Measurements from ENCODE around the gene KRT71. TPM values are rescaled to one million over a fixed set of nuclear protein-coding genes. Genes with fewer than 3 reads are reported as not detected.

Gene KRT71
- total and polyA plus RNA-seq, 2 of the 8 experiments (the other 6 are each of a cell fraction or from before 2014, with no cell fraction given) = not detected

DNA sequence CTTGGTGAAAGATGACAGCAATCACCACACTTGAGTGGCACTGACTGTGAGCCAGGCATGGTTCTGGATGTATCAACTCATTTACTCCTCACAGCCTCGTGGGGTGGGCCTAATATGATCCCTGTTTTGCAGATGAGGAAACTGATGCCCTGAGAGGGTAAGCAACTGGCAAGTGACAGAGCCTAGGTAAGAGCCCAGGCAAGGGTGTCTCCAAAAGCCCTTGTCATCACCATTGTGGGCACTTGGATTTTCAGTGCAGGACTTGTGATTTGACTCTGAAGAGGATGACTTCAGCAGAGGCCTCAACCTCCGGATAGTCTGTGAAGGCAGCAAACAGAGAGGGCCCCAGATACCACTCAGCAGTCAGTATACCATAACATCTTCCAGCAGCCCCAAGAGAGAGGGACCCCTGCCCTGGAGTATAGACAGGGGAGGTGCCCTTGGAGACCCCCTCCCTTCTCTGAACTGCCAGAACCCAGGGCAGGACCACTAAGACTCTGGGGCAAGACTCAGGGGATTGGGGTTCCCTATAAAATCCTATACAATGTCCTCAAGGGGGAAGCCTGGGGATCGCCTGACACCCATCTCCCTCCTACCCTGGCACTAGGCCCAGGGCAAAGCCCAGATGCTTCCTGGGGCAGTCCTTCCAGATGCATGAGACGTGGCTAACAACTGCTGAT is 25.7 kb downstream of the KRT71 start:
- Histone ChIP-seq H3K14ac (ENCODE audit: insufficient read length) (no peak overlapping the region), H2BK12ac (ENCODE audit: low read depth, low read length) (no peak overlapping the region), H3K9ac (replicated peaks in 1 of 4; ENCODE audit: extremely low read depth in 1 of 4, low read depth in 3 of 4, low read length in 3 of 4) (no peak overlapping the region), H3K4me1 (replicated peaks in 1 of 4; ENCODE audit: control insufficient read depth in 3 of 4, insufficient read depth in 4 of 4, low read length in 3 of 4) (0 out of 7 replicates have a peak, but pooled peaks cover 0 to 1% (median 0%) of the 10 kb centered on the region in 4 experiments), H3K4ac (replicated peaks; ENCODE audit: insufficient read length, low read depth, low read length) (no peak overlapping the region), H3K56ac (replicated peaks; ENCODE audit: insufficient read length, low read depth, low read length) (no peak overlapping the region), H2BK15ac (ENCODE audit: low read length) (no peak overlapping the region), H3K79me1 (ENCODE audit: low read depth, low read length) (no peaks in the 10 kb centered on the region), H3K27ac (ENCODE audit: low read depth, low read length) (no peak overlapping the region), H2BK5ac (ENCODE audit: low read depth, low read length) (no peak overlapping the region), H3K27me3 (replicated peaks in 1 of 4; ENCODE audit: control insufficient read depth in 3 of 4, extremely low read depth in 1 of 4, insufficient read depth in 3 of 4, low read length in 3 of 4) (no peaks in the 10 kb centered on the region; a peak in 1 of 7 replicates), H3K9me3 (ENCODE audit: insufficient read depth in 2 of 2, low read depth in 1 of 2, low read length in 1 of 2) (no peaks in the 10 kb centered on the region), H3K36me3 (ENCODE audit: control insufficient read depth in 2 of 4, insufficient read depth in 4 of 4, low read length in 3 of 4) (no peaks in the 10 kb centered on the region), H2AFZ (ENCODE audit: low read length) (no peak overlapping the region), H4K8ac (ENCODE audit: extremely low read depth, insufficient read depth, low read length) (0 out of 2 replicates have a peak overlapping the region, but pooled peaks have one; percentile 51), H3K23ac (ENCODE audit: insufficient read length) (no peak overlapping the region), H4K5ac (ENCODE audit: insufficient read length, low read depth, low read length) (no peak overlapping the region), H2BK120ac (replicated peaks; ENCODE audit: low read depth, low read length) (no peak overlapping the region), H2AK5ac (ENCODE audit: low read depth, low read length) (no peak overlapping the region), H3K23me2 (ENCODE audit: low read depth, low read length) (no peaks in the 10 kb centered on the region), H2BK20ac (ENCODE audit: low read length) (no peak overlapping the region), H3K18ac (ENCODE audit: extremely low read depth, low read length) (no peak overlapping the region), H3K4me2 (ENCODE audit: insufficient read depth in 1 of 2, low read depth in 2 of 2, low read length in 2 of 2) (no peak overlapping the region), H4K20me1 (replicated peaks in 1 of 2; ENCODE audit: control insufficient read depth in 1 of 2, insufficient read depth in 2 of 2, low read length in 2 of 2) (no peaks in the 10 kb centered on the region), H3K4me3 (ENCODE audit: extremely low read depth in 1 of 4, insufficient read depth in 2 of 4, low read depth in 3 of 4, low read length in 4 of 4) (no peak overlapping the region), H3K79me2 (ENCODE audit: control insufficient read depth in 1 of 2, insufficient read depth in 2 of 2, low read length in 2 of 2) (no peaks in the 10 kb centered on the region), H4K91ac (replicated peaks; ENCODE audit: insufficient read length, low read length) (no peak overlapping the region)
- ChIA-PET POLR2A (ENCODE audit: partially characterized antibody) (interaction anchor here (0.6 kb wide), 1 partner anchor 313 kb away, joined by 3 read pairs; no protein-coding TSS in a partner anchor), CTCF (ENCODE audit: partially characterized antibody) (no interaction called here)
- TF ChIP-seq, protein P1, sequence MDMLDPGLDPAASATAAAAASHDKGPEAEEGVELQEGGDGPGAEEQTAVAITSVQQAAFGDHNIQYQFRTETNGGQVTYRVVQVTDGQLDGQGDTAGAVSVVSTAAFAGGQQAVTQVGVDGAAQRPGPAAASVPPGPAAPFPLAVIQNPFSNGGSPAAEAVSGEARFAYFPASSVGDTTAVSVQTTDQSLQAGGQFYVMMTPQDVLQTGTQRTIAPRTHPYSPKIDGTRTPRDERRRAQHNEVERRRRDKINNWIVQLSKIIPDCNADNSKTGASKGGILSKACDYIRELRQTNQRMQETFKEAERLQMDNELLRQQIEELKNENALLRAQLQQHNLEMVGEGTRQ (IDR thresholded peaks at IDR 0.05; ENCODE audit: low read length) = no peak
- TF ChIP-seq SP2 (IDR thresholded peaks at IDR 0.05; ENCODE audit: low read length) (no peak), SP4 (IDR thresholded peaks at IDR 0.05; ENCODE audit: low read length) (no peak), GABPA (IDR thresholded peaks at IDR 0.05; ENCODE audit: borderline replicate concordance, insufficient read depth, low read length) (no peak), EGR1 (IDR thresholded peaks at IDR 0.05; ENCODE audit: borderline replicate concordance, low read depth, low read length) (no peak)
- FAIRE-seq (no peak), DNase-seq (ENCODE audit: low read depth in 1 of 2, low spot score in 2 of 2) (peak in 1 of 2 experiments; percentile 17)
- 81% methylated on average over 4 of the region's 4 CpGs; no CpG with 5 or more reads in 1 of the 2 experiments for WGBS, 2 experiments (ENCODE audit: extremely low coverage in 1 of 2, insufficient coverage in 1 of 2, insufficient read length in 1 of 2, insufficient replicate concordance in 2 of 2, low coverage in 1 of 2, low lambda C conversion rate in 2 of 2, missing lambda C conversion rate in 1 of 2)

All from H1 (cell line).